Thoracic aorta (tissue), 2 donors: ENCODE measurements around the gene LARP6. TPM values are rescaled to one million over a fixed set of nuclear protein-coding genes. Genes with fewer than 3 reads are reported as not detected.
"Not testable (repeated sequence)": the region's sequence is repeated elsewhere in the genome, so short reads cannot be mapped to it uniquely, and the experiment has no call there.

ENCODE experiments used
- ATAC-seq: fragments of 150-250 bp; one replicate; pipeline ENCODE4 v1.8.0; 2017; ENCODE audit warnings: low read depth; ENCODE audit not compliant: insufficient number of reproducible peaks, low FRiP score
- DNase-seq: peaks from one replicate; pipeline ENCODE4 v3.0.0-alpha.2; 2020; ENCODE audit warnings: low spot score
- H3K27ac ChIP-seq, 2 donors: fragments of 200-600 bp; sonication (generic); 1 replicate in 1 of 2; 2 replicates in 1 of 2; pipeline ENCODE4 v1.5.1; 2016; ENCODE audit warnings: mild to moderate bottlenecking in 2 of 2, moderate library complexity in 2 of 2
- H3K27me3 ChIP-seq: fragments of 200-600 bp; sonication (generic); replicated peaks from 2 replicates; pipeline ENCODE4 v1.6.0; 2016; ENCODE audit warnings: mild to moderate bottlenecking; ENCODE audit not compliant: insufficient read depth
- H3K36me3 ChIP-seq: fragments of 200-600 bp; sonication (generic); one replicate; pipeline ENCODE4 v1.5.1; 2016
- H3K4me1 ChIP-seq, 2 donors: fragments of 200-600 bp; sonication (generic); 1 replicate in 1 of 2; 2 replicates in 1 of 2; pipeline versions ENCODE4 v1.5.1 to v1.6.0; 2016; ENCODE audit warnings: low read depth in 2 of 2, mild to moderate bottlenecking in 1 of 2; ENCODE audit not compliant: control insufficient read depth in 1 of 2
- H3K4me3 ChIP-seq: fragments of 200-600 bp; sonication (generic); 2 replicates; pipeline ENCODE4 v1.5.1; 2016; ENCODE audit warnings: mild to moderate bottlenecking
- H3K9me3 ChIP-seq: fragments of 200-600 bp; sonication (generic); 2 replicates; pipeline ENCODE4 v1.5.1; 2016
- CTCF ChIP-seq: fragments of 200-600 bp; sonication (generic); IDR thresholded peaks from one replicate; pipeline ENCODE4 v1.5.1; 2019; ENCODE audit warnings: antibody characterized with exemption
- total RNA-seq, 2 donors: library from RNA; depleted of rRNA; stranded (reverse); fragments of >200 nt; gene quantifications; one replicate each; pipeline versions ENCODE4 v1.1.0 to v1.2.3, GENCODE V29; 2016

Gene LARP6
- total RNA-seq, 2 donors from 2014 or later, result 43.3 to 92.6 TPM

DNA sequence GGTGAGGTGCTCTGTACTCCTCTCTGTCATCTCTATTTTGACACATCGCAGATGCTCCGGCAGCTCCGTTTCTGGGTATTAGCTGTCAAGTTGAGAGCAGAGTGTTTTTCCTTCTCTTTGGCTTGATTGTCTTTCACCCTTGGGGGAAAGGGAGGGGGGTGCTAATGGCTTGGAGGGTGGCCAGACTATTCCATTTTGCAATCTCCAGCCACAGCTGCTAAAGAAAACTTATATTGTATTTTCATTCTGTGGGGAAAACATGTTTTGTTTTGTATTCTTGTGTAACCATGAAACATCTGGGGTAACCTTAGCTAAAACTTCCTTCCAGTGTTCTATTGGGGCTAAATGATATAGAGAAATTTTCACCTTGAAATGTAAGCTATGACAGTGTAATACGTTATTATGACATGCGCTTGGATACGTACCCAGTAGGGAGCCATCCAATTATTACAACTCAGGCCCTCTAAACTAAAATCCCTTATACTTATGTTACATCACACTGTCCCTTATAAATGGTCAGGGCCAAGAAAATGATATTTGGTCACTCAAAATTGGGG, 14.0 kb upstream of the LARP6 start:
- Histone ChIP-seq H3K36me3 (no peaks in the 10 kb centered on the region), H3K4me3 (no peak overlapping the region), H3K27ac (no peak overlapping the region), H3K9me3 (no peaks in the 10 kb centered on the region), H3K4me1 (peaks cover 4 to 8% of the 10 kb centered on the region in 2 donors), H3K27me3 (no peaks in the 10 kb centered on the region)
- ATAC-seq (no peak), DNase-seq (no peak)
- no peak for TF ChIP-seq CTCF

GRCh38 chr15:70866982-70867641, 13.2 kb upstream of the LARP6 start:
- H3K4me1 ChIP-seq, result peaks cover 4 to 8% of the 10 kb centered on the region in 2 donors
- TF ChIP-seq CTCF, result no peak
- no peaks in the 10 kb centered on the region for H3K36me3 ChIP-seq
- no peak overlapping the region for H3K27ac ChIP-seq
- no peak overlapping the region for H3K4me3 ChIP-seq
- no peak for DNase-seq
- ATAC-seq, result no peak
- H3K27me3 ChIP-seq, result no peaks in the 10 kb centered on the region
- H3K9me3 ChIP-seq, result no peaks in the 10 kb centered on the region

GRCh38 chr15:70863450-70864218, 9.7 kb upstream of the LARP6 start:
- TF ChIP-seq CTCF, result no peak
- no peaks in the 10 kb centered on the region for H3K9me3 ChIP-seq
- no peak overlapping the region for H3K27ac ChIP-seq
- no peaks in the 10 kb centered on the region for H3K27me3 ChIP-seq
- peaks cover 0 to 7% of the 10 kb centered on the region in 2 donors for H3K4me1 ChIP-seq
- DNase-seq (no peak), ATAC-seq (no peak)
- no peaks in the 10 kb centered on the region for H3K36me3 ChIP-seq
- H3K4me3 ChIP-seq, result no peak overlapping the region

GRCh38 chr15:70859998-70860397, 6.0 kb upstream of the LARP6 start:
- no peak overlapping the region for H3K27ac ChIP-seq
- H3K9me3 ChIP-seq, result no peaks in the 10 kb centered on the region
- TF ChIP-seq CTCF, result no peak
- peaks cover 0 to 38% of the 10 kb centered on the region in 2 donors for H3K4me1 ChIP-seq
- DNase-seq, result no peak
- ATAC-seq, result no peak
- no peak overlapping the region for H3K4me3 ChIP-seq
- H3K27me3 ChIP-seq, result no peaks in the 10 kb centered on the region
- H3K36me3 ChIP-seq, result no peaks in the 10 kb centered on the region

- DNase-seq (no peak), ATAC-seq (no peak)
- TF ChIP-seq CTCF, result no peak
- no peak overlapping the region for H3K4me3 ChIP-seq
- H3K27ac ChIP-seq, result no peak overlapping the region
- H3K36me3 ChIP-seq, result no peaks in the 10 kb centered on the region
- peaks cover 0 to 44% of the 10 kb centered on the region in 2 donors for H3K4me1 ChIP-seq
- no peaks in the 10 kb centered on the region for H3K27me3 ChIP-seq
- no peaks in the 10 kb centered on the region for H3K9me3 ChIP-seq
Observed at GRCh38 chr15:70859322-70859908, 5.5 kb upstream of the LARP6 start.

DNA sequence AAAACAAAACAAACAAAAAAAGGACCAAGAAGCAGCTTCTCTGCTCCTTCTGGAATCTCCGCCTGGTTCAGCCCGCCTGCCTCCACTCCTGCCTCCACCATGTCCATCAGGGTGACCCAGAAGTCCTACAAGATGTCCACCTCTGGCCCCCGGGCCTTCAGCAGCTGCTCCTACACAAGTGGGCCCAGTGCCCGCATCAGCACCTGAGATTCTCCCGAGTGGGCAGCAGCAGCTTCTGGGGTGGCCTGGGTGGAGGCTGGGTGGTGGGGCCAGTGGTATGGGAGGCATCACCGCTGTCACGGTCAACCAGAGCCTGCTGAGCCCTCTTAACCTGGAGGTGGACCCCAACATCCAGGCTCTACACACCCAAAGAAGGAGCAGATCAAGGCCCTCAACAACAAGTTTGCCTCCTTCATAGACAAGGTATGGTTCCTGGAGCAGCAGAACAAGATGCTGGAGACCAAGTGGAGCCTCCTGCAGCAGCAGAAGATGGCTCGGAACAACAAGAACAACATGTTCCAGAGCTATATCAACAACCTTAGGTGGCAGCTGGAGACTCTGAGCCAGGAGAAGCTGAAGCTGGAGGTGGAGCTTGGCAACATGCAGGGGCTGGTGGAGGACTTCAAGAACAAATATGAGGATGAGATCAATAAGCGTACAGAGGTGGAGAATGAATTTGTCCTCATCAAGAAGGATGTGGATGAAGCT, 4.8 kb upstream of the LARP6 start:
- DNase-seq, H3K4me3 ChIP-seq, H3K36me3 ChIP-seq, H3K27ac ChIP-seq, ATAC-seq, H3K27me3 ChIP-seq, H3K9me3 ChIP-seq: not testable (repeated sequence)
- H3K4me1 ChIP-seq, result peaks cover 0 to 46% of the 10 kb centered on the region in 2 donors
